Activated gamma-delta T cell treated with anti-CD3 and anti-CD28 coated beads, Interleukin-2, amount 50 U/mL, for 16 hours (primary cell): ENCODE data around the gene MYADML2.

Source experiments
- DNase-seq: peaks from one replicate; pipeline ENCODE4 v3.0.0-alpha.2; 2020; ENCODE audit warnings: low read depth

The MYADML2 gene

DNA sequence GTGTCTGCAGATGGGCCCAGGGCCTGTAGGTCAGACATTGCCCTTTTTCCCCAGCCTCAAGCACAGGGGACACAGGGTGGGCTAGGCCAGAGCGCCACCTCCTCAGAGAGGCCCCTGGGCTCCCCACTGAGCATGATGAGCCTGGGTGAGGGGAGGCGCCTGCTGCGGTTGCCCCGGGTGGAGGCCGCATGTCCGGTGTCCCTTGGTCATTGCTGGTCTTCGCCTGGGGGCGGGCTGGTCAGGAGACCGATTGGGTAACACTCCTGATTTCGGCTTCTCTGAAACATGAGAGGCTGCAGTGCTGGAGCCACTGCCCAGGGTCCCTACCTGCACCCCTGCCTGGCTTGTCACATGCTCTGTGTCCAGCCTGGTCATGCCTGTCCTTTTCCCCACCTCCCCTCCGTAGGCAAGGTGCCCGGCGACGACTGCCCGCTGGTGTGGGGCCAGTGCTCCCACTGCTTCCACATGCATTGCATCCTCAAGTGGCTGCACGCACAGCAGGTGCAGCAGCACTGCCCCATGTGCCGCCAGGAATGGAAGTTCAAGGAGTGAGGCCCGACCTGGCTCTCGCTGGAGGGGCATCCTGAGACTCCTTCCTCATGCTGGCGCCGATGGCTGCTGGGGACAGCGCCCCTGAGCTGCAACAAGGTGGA is 47.4 kb downstream of the MYADML2 start:
- DNase-seq = no peak

- DNase-seq = no peak
Measured at GRCh38 chr17:81898885-81899284, 48.1 kb downstream of the MYADML2 start.

DNA sequence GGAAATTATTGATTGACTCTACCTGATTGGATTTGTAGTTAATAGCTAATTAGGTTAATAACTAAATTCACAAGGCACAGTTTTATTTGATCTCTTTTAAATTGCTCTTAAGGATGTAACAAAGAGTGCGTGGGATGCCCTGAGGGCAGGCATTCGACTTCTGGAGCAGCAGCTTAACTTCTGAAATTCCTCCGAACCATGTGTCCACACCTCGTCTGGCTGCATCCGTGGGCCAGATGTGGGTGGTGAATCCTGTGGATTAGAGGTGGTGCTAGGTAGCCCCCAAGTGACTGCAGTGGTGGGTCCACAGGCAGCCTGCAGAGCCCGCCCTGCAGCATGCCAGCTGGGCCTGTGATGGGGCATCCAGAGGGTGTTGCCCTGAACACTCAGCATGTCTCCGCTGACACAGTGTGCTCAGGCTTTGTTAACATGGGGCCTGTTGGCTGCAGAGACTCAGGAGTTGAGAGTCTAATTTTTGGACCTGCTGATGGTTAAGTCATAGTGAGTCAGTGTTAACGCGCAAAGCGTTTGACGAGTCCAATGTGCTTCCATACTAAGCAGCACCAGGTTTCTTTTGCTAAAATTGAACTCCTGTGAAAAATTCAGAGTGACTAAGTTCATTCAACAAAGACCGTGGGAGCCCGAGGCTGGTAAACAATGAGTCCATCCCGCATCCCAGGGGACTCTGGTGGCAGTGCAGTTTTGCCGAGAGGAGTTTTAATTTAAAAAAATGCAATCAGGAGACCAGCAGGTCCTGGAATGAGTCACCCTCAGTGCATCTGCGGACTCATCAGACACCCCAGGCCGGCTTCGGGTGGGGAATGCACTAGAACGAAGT is 48.8 kb downstream of the MYADML2 start:
- no peak for DNase-seq

- DNase-seq = no peak
Measured at GRCh38 chr17:81895400-81895799, 51.6 kb downstream of the MYADML2 start.

- no peak for DNase-seq
Measured at GRCh38 chr17:81891303-81891552, 55.8 kb downstream of the MYADML2 start.

GRCh38 chr17:81890447-81891302 is 56.4 kb downstream of the MYADML2 start:
- DNase-seq = no peak
